Activated T-helper 2 cell treated with anti-CD3 and anti-CD28 coated beads, Interferon-gamma antibody, Interleukin-2, Interleukin-4, amounts not matched to agents 10 μg/mL and 5 μg/mL and 100 μg/mL, durations not matched to agents 14 hours and 24 hours and 36 hours (primary cell): Measurements from ENCODE around the gene WDFY1. TPM values are rescaled to one million over a fixed set of nuclear protein-coding genes. Genes with fewer than 3 reads are reported as not detected.

ENCODE experiments used
- DNase-seq: peaks from one replicate; pipeline ENCODE4 v3.0.0; 2021; ENCODE audit warnings: low spot score
- H3K27ac Mint-ChIP-seq: one replicate; pipeline ENCODE4 v1.8.0; 2021; ENCODE audit warnings: mixed read lengths
- H3K27me3 Mint-ChIP-seq: one replicate; pipeline ENCODE4 v1.8.0; 2021; ENCODE audit warnings: low read depth, mixed read lengths
- H3K36me3 Mint-ChIP-seq: one replicate; pipeline ENCODE4 v1.8.0; 2021; ENCODE audit warnings: low read depth, mixed read lengths
- H3K4me1 Mint-ChIP-seq: one replicate; pipeline ENCODE4 v1.8.0; 2021; ENCODE audit warnings: low read depth, mixed read lengths
- H3K4me3 Mint-ChIP-seq: one replicate; pipeline ENCODE4 v1.8.0; 2021; ENCODE audit warnings: low read depth, mild to moderate bottlenecking, moderate library complexity, mixed read lengths
- H3K9me3 Mint-ChIP-seq: one replicate; pipeline ENCODE4 v1.8.0; 2021; ENCODE audit warnings: mixed read lengths
- intact Hi-C: fragments of 100-400 bp; cut with micrococcal nuclease; formaldehyde crosslinking; loops from one replicate; pipeline ENCODE4 v1.15.1; 2023
- total RNA-seq: library from RNA; stranded (reverse); gene quantifications from 2 replicates; pipeline ENCODE4 v1.2.3, GENCODE V29; 2022

WDFY1 gene
- total RNA-seq, 1 donor from 2014 or later = 22.2 TPM

GRCh38 chr2:223826995-223827394 is 118.1 kb downstream of the WDFY1 start:
- no peak for DNase-seq
- H3K9me3 Mint-ChIP-seq = no peaks in the 10 kb centered on the region
- no peak overlapping the region for H3K27ac Mint-ChIP-seq
- no peak overlapping the region for H3K4me3 Mint-ChIP-seq
- H3K36me3 Mint-ChIP-seq = peaks cover 7% of the 10 kb centered on the region
- H3K4me1 Mint-ChIP-seq = peaks cover 5% of the 10 kb centered on the region
- H3K27me3 Mint-ChIP-seq = no peaks in the 10 kb centered on the region
- intact Hi-C loops = no loop called here

Other genes starting within 250 kb of the WDFY1 start
- 12.7 and 13.9 TPM in 2 replicates for gene AP1S3, start 107.8 kb downstream of the WDFY1 start, total RNA-seq
- 33.6 and 34.3 TPM in 2 replicates for gene MRPL44, start 12.1 kb upstream of the WDFY1 start, total RNA-seq
- 18.3 and 19.2 TPM in 2 replicates for gene SERPINE2, start 94.0 kb upstream of the WDFY1 start, total RNA-seq